ENCODE data around the gene ACTN1. TPM values are rescaled to one million over a fixed set of nuclear protein-coding genes. Genes with fewer than 3 reads are reported as not detected.

The ACTN1 gene
- total RNA-seq, 1 donor from 2014 or later: 479 TPM

DNA sequence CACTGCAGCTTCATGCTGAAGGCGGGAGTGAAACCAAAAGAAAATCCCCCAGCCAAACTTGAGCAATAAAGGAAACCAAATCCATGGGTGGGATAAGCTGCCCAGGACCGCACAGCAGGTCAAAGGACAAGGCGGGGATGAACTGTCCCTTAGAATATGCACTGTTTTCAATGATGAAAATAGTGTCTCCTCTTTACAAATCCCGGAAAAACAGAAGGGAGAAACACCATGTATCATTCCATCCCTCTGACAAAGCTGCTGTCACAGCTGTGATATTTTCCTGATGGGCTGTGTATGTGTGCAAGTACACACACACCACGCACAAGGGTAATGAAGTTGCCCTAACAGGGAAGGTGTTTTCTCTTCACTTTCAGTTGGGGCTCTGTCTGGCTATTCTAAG is 70.3 kb downstream of the ACTN1 start:
- H3K4me3 ChIP-seq (ENCODE audit: low read depth, low read length): no peak overlapping the region
- no peak for DNase-seq (ENCODE audit: low read depth)
- TF ChIP-seq, protein P1, sequence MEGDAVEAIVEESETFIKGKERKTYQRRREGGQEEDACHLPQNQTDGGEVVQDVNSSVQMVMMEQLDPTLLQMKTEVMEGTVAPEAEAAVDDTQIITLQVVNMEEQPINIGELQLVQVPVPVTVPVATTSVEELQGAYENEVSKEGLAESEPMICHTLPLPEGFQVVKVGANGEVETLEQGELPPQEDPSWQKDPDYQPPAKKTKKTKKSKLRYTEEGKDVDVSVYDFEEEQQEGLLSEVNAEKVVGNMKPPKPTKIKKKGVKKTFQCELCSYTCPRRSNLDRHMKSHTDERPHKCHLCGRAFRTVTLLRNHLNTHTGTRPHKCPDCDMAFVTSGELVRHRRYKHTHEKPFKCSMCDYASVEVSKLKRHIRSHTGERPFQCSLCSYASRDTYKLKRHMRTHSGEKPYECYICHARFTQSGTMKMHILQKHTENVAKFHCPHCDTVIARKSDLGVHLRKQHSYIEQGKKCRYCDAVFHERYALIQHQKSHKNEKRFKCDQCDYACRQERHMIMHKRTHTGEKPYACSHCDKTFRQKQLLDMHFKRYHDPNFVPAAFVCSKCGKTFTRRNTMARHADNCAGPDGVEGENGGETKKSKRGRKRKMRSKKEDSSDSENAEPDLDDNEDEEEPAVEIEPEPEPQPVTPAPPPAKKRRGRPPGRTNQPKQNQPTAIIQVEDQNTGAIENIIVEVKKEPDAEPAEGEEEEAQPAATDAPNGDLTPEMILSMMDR (conservative IDR thresholded peaks at IDR 0.05; ENCODE audit: low read depth, low read length): no peak

DNA sequence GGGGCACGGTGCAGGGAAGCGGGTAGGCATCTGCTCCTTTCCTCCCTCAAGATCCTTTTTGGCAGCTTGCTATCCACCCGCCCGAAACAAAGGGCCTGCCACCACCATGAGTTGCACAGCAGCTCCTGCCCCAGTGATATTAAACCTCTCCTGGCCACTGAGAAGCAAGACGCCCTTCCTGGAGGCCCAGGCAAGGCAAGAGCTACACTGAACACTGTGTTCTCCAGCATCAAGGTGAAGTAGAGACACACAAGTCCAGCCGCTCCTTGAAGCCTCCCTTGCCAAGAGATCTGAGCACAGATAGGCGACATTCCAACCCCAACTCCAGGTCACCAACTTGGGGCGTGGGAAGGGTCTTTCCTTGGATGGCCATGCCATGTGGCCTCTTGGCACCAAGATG is 70.9 kb downstream of the ACTN1 start:
- DNase-seq (ENCODE audit: low read depth): no peak
- TF ChIP-seq, protein P1 (conservative IDR thresholded peaks at IDR 0.05; ENCODE audit: low read depth, low read length): no peak
- H3K4me3 ChIP-seq (ENCODE audit: low read depth, low read length): no peak overlapping the region

DNA sequence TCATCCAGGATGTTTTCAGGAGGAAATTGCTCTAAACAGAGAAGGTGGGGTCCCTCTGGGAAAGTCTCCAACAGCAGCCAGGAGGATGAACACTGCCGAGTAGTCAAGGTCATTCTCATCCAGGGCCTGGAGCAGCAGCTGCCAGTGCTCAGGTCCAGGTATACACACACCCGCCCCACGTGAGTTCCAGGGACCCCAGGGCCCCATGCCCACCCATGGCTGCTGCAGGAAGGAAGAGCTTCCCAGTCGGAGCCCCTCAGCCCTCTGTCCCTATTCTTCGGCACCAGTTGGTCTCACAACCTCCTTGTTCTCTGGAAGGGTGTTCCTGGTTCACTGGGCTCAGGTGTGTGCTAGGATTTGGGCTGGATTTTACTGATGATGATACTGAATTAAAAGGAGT is 72.7 kb downstream of the ACTN1 start:
- DNase-seq (ENCODE audit: low read depth): no peak
- no peak overlapping the region for H3K4me3 ChIP-seq (ENCODE audit: low read depth, low read length)
- TF ChIP-seq, protein P1 (conservative IDR thresholded peaks at IDR 0.05; ENCODE audit: low read depth, low read length): no peak

DNA sequence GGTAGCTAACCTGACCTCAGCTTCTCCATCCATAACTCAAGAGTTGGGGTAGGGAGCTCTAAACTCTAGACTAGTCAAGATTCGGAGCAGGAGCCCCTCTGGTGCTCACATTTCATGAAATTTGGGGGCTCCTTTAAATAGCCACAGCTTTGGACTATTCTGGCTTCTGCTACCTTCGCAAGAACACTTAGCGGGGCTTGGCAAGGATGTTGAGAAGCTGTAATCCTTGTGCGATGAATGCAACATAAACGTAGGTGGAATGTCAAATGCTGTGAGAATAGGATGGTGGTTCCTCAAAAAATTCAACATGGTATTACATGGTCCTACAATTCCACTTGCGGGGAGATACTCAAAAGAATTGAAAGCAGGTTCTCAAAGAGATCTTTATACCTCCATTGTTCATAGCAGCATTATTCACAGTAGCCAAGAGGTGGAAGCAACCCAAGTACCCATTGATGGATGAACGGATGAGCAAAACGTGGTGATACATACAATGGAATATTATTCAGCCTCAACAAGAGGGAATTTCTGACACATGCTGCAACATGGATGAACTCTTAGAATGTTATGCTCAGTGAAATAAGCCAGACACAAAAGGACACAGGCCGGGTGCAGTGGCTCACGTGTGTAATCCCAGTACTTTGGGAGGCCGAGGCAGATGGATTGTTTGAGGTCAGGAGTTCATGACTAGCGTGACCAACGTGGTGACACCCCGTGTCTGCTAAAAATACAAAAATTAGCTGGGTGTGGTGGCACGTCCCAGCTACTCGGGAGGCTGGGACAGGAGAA is 73.8 kb downstream of the ACTN1 start:
- DNase-seq (ENCODE audit: low read depth): no peak
- TF ChIP-seq, protein P1 (conservative IDR thresholded peaks at IDR 0.05; ENCODE audit: low read depth, low read length): no peak
- H3K4me3 ChIP-seq (ENCODE audit: low read depth, low read length): no peak overlapping the region

DNA sequence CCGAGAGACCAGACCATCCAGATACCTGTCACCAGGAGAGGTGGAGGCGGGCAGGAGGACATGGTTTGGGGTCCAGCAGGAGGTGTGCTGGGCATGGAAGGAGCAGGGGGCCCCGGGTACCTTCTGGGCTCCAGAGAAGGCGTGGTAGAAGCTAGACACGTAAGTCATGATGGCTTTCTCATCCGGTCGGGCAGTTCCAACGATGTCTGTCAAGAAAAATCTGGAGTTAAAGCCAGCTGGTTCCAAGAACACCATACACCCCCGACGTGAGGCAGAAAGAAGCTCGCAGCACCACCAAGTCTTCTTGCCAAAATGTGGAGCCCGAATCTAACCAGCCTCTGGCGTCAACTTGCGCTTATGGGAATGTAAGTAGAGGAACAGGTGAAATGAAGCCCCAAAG is 76.7 kb downstream of the ACTN1 start:
- DNase-seq (ENCODE audit: low read depth): no peak
- H3K4me3 ChIP-seq (ENCODE audit: low read depth, low read length): no peak overlapping the region
- TF ChIP-seq, protein P1 (conservative IDR thresholded peaks at IDR 0.05; ENCODE audit: low read depth, low read length): no peak

DNA sequence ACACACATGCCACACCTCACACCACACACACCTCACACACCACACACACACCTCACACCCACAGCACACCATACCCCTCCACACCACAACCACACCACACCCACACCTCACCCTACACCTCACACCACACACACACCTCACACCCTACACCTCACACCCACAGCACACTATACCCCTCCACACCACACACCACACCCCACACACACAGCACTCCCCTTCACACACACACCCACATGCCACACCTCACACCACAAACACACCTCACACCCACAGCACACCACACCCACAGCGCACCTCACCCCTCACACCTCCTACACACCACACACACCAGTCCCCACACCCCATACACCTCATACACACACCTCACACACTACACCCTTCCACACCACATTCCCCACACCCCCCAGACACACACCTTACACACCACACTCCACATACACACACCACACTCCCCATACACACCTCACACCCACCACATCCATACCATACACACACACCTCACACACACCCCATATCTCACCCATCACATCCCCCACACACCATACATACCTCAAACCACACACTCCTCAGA is 80.0 kb downstream of the ACTN1 start:
- TF ChIP-seq, protein P1 (conservative IDR thresholded peaks at IDR 0.05; ENCODE audit: low read depth, low read length): no peak
- no peak overlapping the region for H3K4me3 ChIP-seq (ENCODE audit: low read depth, low read length)
- DNase-seq (ENCODE audit: low read depth): no peak

Measured in epithelial cell of proximal tubule (primary cell).